Tibial artery (tissue), 4 donors: ENCODE measurements around the gene PRR19.

Experiments
- DNase-seq, 2 donors: peaks; one replicate each; pipeline ENCODE4 v3.0.0-alpha.2; 2019
- H3K27ac ChIP-seq, 2 donors: fragments of 200-600 bp; sonication (generic) in 1 of 2; 1 replicate in 1 of 2; 2 replicates in 1 of 2; pipeline ENCODE4 v1.5.1; 2018 to 2019; ENCODE audit warnings: mild to moderate bottlenecking in 1 of 2
- H3K27me3 ChIP-seq, 2 donors: fragments of 200-600 bp; sonication (generic) in 1 of 2; one replicate each; pipeline versions ENCODE4 v1.5.1 to v1.6.0; 2016 to 2019
- H3K36me3 ChIP-seq, 3 donors: fragments of 200-600 bp; sonication (generic) in 2 of 3; one replicate each; pipeline ENCODE4 v1.5.1; 2016 to 2019; ENCODE audit warnings: mild to moderate bottlenecking in 2 of 3
- H3K4me1 ChIP-seq, 4 donors: fragments of 200-600 bp; sonication (generic) in 2 of 4; 1 replicate in 3 of 4; 2 replicates in 1 of 4; pipeline ENCODE4 v1.5.1; 2016 to 2019
- H3K4me3 ChIP-seq, 2 donors: fragments of 200-600 bp; sonication (generic) in 1 of 2; 1 replicate in 1 of 2; 2 replicates in 1 of 2; pipeline ENCODE4 v1.5.1; 2018 to 2019; ENCODE audit warnings: mild to moderate bottlenecking in 2 of 2
- H3K9me3 ChIP-seq, 3 donors: fragments of 200-600 bp; sonication (generic) in 1 of 3; one replicate each; pipeline ENCODE4 v1.5.1; 2016 to 2019
- CTCF ChIP-seq, 2 experiments: fragments of 200-600 bp in 1 of 2; fragments of 450-650 bp in 1 of 2; IDR thresholded peaks; one replicate each; pipeline ENCODE4 v1.5.1; 2017 to 2019; ENCODE audit warnings: antibody characterized with exemption in 2 of 2, mild to moderate bottlenecking in 1 of 2, moderate library complexity in 1 of 2
- intact Hi-C: fragments of 100-400 bp; cut with DNase I; formaldehyde crosslinking; loops from one replicate; pipeline ENCODE4 v1.15.0; 2023; ENCODE audit warnings: low total_unique reads

Gene PRR19

GRCh38 chr19:42270346-42271044 is 31.4 kb upstream of the PRR19 start:
- H3K27ac ChIP-seq = peak overlapping the region; percentile 96 to 97

GRCh38 chr19:42271045-42271419 is 30.9 kb upstream of the PRR19 start:
- DNase-seq = no peak
- intact Hi-C loops = no loop called here
- H3K9me3 ChIP-seq = no peaks in the 10 kb centered on the region
- no peaks in the 10 kb centered on the region for H3K27me3 ChIP-seq
- peak overlapping the region; percentile 96 to 97 for H3K27ac ChIP-seq
- no peak for TF ChIP-seq CTCF (IDR thresholded peaks at IDR 0.05)
- peaks cover 0 to 70% (median 45%) of the 10 kb centered on the region in 4 donors for H3K4me1 ChIP-seq
- H3K36me3 ChIP-seq = peaks cover 22 to 34% (median 32%) of the 10 kb centered on the region in 3 donors
- peak overlapping the region; percentile 70 to 75 for H3K4me3 ChIP-seq

More at GRCh38 chr19:42270346-42271044, 31.4 kb upstream of the PRR19 start:
- Histone ChIP-seq H3K4me3 (peak overlapping the region; percentile 70 to 75), H3K27me3 (no peaks in the 10 kb centered on the region), H3K36me3 (peaks cover 22 to 34% (median 32%) of the 10 kb centered on the region in 3 donors), H3K9me3 (no peaks in the 10 kb centered on the region), H3K4me1 (peaks cover 0 to 66% (median 42%) of the 10 kb centered on the region in 4 donors)
- intact Hi-C loops = no loop called here
- peak; percentile 66 to 94 for DNase-seq
- no peak for TF ChIP-seq CTCF (IDR thresholded peaks at IDR 0.05)

- intact Hi-C loops = no loop called here
- no peak overlapping the region for H3K4me3 ChIP-seq
- H3K27me3 ChIP-seq = no peaks in the 10 kb centered on the region
- H3K4me1 ChIP-seq = peaks cover 0 to 80% (median 54%) of the 10 kb centered on the region in 4 donors
- H3K27ac ChIP-seq = peak overlapping the region; percentile 96 to 97
- no peaks in the 10 kb centered on the region for H3K9me3 ChIP-seq
- no peak for TF ChIP-seq CTCF (IDR thresholded peaks at IDR 0.05)
- H3K36me3 ChIP-seq = peaks cover 22 to 34% (median 32%) of the 10 kb centered on the region in 3 donors
- peak in 1 of 2 donors; percentile 66 for DNase-seq
These were observed 29.9 kb upstream of the PRR19 start for GRCh38 chr19:42271861-42272534.

GRCh38 chr19:42272535-42272897 is 29.4 kb upstream of the PRR19 start:
- Histone ChIP-seq H3K27ac (peak overlapping the region; percentile 96 to 97), H3K4me1 (peaks cover 0 to 84% (median 57%) of the 10 kb centered on the region in 4 donors), H3K36me3 (peaks cover 22 to 34% (median 32%) of the 10 kb centered on the region in 3 donors), H3K9me3 (no peaks in the 10 kb centered on the region), H3K4me3 (no peak overlapping the region), H3K27me3 (no peaks in the 10 kb centered on the region)
- no peak for TF ChIP-seq CTCF (IDR thresholded peaks at IDR 0.05)
- intact Hi-C loops = no loop called here
- DNase-seq = no peak

- no peak for TF ChIP-seq CTCF (IDR thresholded peaks at IDR 0.05)
- Histone ChIP-seq H3K36me3 (peaks cover 22 to 34% (median 32%) of the 10 kb centered on the region in 3 donors), H3K9me3 (no peaks in the 10 kb centered on the region), H3K4me3 (no peak overlapping the region), H3K4me1 (peaks cover 5 to 84% (median 57%) of the 10 kb centered on the region in 4 donors), H3K27ac (no peak overlapping the region), H3K27me3 (no peaks in the 10 kb centered on the region)
- intact Hi-C loops = no loop called here
- DNase-seq = peak in 1 of 2 donors; percentile 61
These were observed 28.9 kb upstream of the PRR19 start for GRCh38 chr19:42272989-42273406.
